HepG2 (cell line): ENCODE results near the gene RHBDL1. TPM values are rescaled to one million over a fixed set of nuclear protein-coding genes. Genes with fewer than 3 reads are reported as not detected.

Source experiments
- ARID4A ChIP-seq: sonication (generic); formaldehyde crosslinking; IDR thresholded peaks from 2 replicates; pipeline ENCODE4 v1.5.0; 2020; ENCODE audit warnings: mild to moderate bottlenecking, missing genetic modification reagents, borderline replicate concordance
- CREM ChIP-seq, 2 experiments: sonication (generic) in 1 of 2; formaldehyde crosslinking in 1 of 2; IDR thresholded peaks; 2 replicates each; pipeline versions ENCODE4 v1.4.0 to v1.6.1; 2016 to 2020; ENCODE audit warnings: antibody characterized with exemption in 1 of 2, mild to moderate bottlenecking in 1 of 2, missing genetic modification reagents in 1 of 2
- ELF1 ChIP-seq: sonication (generic); formaldehyde crosslinking; IDR thresholded peaks from 2 replicates; pipeline ENCODE4 v1.4.0; 2020; ENCODE audit warnings: missing genetic modification reagents
- HMGXB3 ChIP-seq: sonication (generic); formaldehyde crosslinking; IDR thresholded peaks from 2 replicates; pipeline ENCODE4 v1.4.0; 2020; ENCODE audit warnings: missing genetic modification reagents, borderline replicate concordance
- KLF16 ChIP-seq, 2 experiments: sonication (generic) in 1 of 2; formaldehyde crosslinking in 1 of 2; IDR thresholded peaks; 2 replicates each; pipeline versions ENCODE4 v1.6.1 to v1.8.0; 2016 to 2023; ENCODE audit warnings: missing genetic modification reagents in 2 of 2, missing compliant biosample characterization in 1 of 2
- MYC ChIP-seq: sonication (generic); formaldehyde crosslinking; IDR thresholded peaks from 2 replicates; pipeline ENCODE4 v1.9.0; 2021; ENCODE audit warnings: missing genetic modification reagents, borderline replicate concordance
- TARDBP ChIP-seq: sonication (generic); formaldehyde crosslinking; IDR thresholded peaks from 2 replicates; pipeline ENCODE4 v1.8.0; 2022; ENCODE audit warnings: mild to moderate bottlenecking, missing genetic modification reagents
- ZFP91 ChIP-seq: sonication (generic); formaldehyde crosslinking; IDR thresholded peaks from 2 replicates; pipeline ENCODE4 v1.9.0; 2022; ENCODE audit warnings: missing genetic modification reagents, mild to moderate bottlenecking, borderline replicate concordance
- ZNF253 ChIP-seq: sonication (generic); formaldehyde crosslinking; IDR thresholded peaks from 2 replicates; pipeline ENCODE4 v1.8.0; 2022; ENCODE audit warnings: mild to moderate bottlenecking, missing genetic modification reagents, borderline replicate concordance
- ZNF577 ChIP-seq: sonication (generic); formaldehyde crosslinking; IDR thresholded peaks from 2 replicates; pipeline ENCODE4 v1.4.0; 2020; ENCODE audit warnings: mild to moderate bottlenecking, low read depth, missing genetic modification reagents, borderline replicate concordance
- ZNF687 ChIP-seq: sonication (generic); formaldehyde crosslinking; IDR thresholded peaks from 2 replicates; pipeline ENCODE4 v1.5.1; 2020; ENCODE audit warnings: mild to moderate bottlenecking, missing genetic modification reagents, moderate library complexity
- ZNF768 ChIP-seq: sonication (generic); formaldehyde crosslinking; IDR thresholded peaks from 2 replicates; pipeline ENCODE4 v1.4.0; 2020; ENCODE audit warnings: missing genetic modification reagents
- polyA plus RNA-seq, 8 experiments: library from polyadenylated mRNA; depleted of rRNA in 3 of 8; stranded (reverse) in 7 of 8; unstranded in 1 of 8; fragments of >200 nt; fragmentation: Illumina TruSeq in 4 of 8; extraction: Trizol in 4 of 8; gene quantifications; 2 replicates each; pipeline versions ENCODE4 v1.2.1 to v1.2.3, GENCODE V29; 2011 to 2016; ENCODE audit warnings: low read depth in 4 of 8, missing spikeins in 1 of 8, mixed read lengths in 1 of 8; ENCODE audit not compliant: insufficient read depth in 1 of 8
- total RNA-seq, 5 experiments: library from RNA; depleted of rRNA; stranded (reverse); fragments of >200 nt; fragmentation: Illumina TruSeq; extraction: Trizol; gene quantifications; 2 replicates each; pipeline ENCODE4 v1.2.3, GENCODE V29; 2016; ENCODE audit warnings: low read depth in 1 of 5

The RHBDL1 gene
- total and polyA plus RNA-seq, 2 of the 13 experiments (the other 11 are each of a cell fraction or from before 2014, with no cell fraction given), result 1.8 to 3.8 TPM

GRCh38 chr16:680967-681745 is 5.7 kb downstream of the RHBDL1 start (continued):
- TF ChIP-seq ZNF687 (CRISPR knock-in tag) (peak; percentile 73), ELF1 (CRISPR knock-in tag) (peak; percentile 73), ZNF253 (CRISPR knock-in tag) (peak; percentile 62; the same call in 1 of the 2 replicates), KLF16 (CRISPR knock-in tag; IDR thresholded peaks at IDR 0.05) (peak in 1 of 2 experiments; percentile 26; a peak in 1 of 4 replicates), ARID4A (CRISPR knock-in tag) (0 out of 2 replicates have a peak, but pooled peaks have one; percentile 61), CREM (IDR thresholded peaks at IDR 0.05) (no peak), CREM (CRISPR knock-in tag; IDR thresholded peaks at IDR 0.05) (no peak), TARDBP (CRISPR knock-in tag) (0 out of 2 replicates have a peak, but pooled peaks have one; percentile 22), ZNF577 (CRISPR knock-in tag) (no peak), MYC (peak; percentile 51; the same call in 1 of the 2 replicates), ZNF768 (CRISPR knock-in tag) (peak; percentile 27; the same call in 1 of the 2 replicates), ZFP91 (CRISPR knock-in tag) (peak; percentile 70; the same call in 1 of the 2 replicates), HMGXB3 (CRISPR knock-in tag) (no peak)
